Stimulated activated CD8-positive, alpha-beta memory T cell treated with anti-CD3 and anti-CD28 coated beads, Interleukin-2, amount 100 ng/mL, for 1 hour (primary cell): ENCODE results near the gene CGB2.
"Not testable (repeated sequence)": the region's sequence is repeated elsewhere in the genome, so short reads cannot be mapped to it uniquely, and the experiment has no call there.

Source experiments
- DNase-seq, 2 donors: peaks; one replicate each; pipeline ENCODE4 v3.0.0-alpha.2; 2020; ENCODE audit warnings: low read depth in 2 of 2

Gene CGB2

GRCh38 chr19:49010453-49010852, 21.2 kb upstream of the CGB2 start:
- no peak for DNase-seq

- DNase-seq: no peak
These were observed 20.5 kb upstream of the CGB2 start for GRCh38 chr19:49011194-49011593.

GRCh38 chr19:49014123-49014869, 17.4 kb upstream of the CGB2 start:
- no peak for DNase-seq

- DNase-seq: no peak
These were observed 16.8 kb upstream of the CGB2 start for GRCh38 chr19:49014870-49015255.

GRCh38 chr19:49016067-49016839, 15.4 kb upstream of the CGB2 start:
- DNase-seq: no peak

- DNase-seq: no peak
These were observed 14.5 kb upstream of the CGB2 start, which contains the start of gene LHB for GRCh38 chr19:49017041-49017665. LHB (minus strand) TSS chr19:49017091; CDS start chr19:49017081, 10 bp downstream.

GRCh38 chr19:49017666-49018351, 13.9 kb upstream of the CGB2 start:
- peak; percentile 20 to 51 for DNase-seq

GRCh38 chr19:49018388-49019241, 13.1 kb upstream of the CGB2 start:
- not testable (repeated sequence) for DNase-seq

- DNase-seq: peak; percentile 33 to 50
These were observed 12.3 kb upstream of the CGB2 start for GRCh38 chr19:49019242-49019932.

- no peak for DNase-seq
These were observed 11.3 kb upstream of the CGB2 start for GRCh38 chr19:49020342-49020741.

- no peak for DNase-seq
These were observed 10.5 kb upstream of the CGB2 start for GRCh38 chr19:49020931-49021895.

GRCh38 chr19:49022116-49022515, 9.6 kb upstream of the CGB2 start:
- no peak for DNase-seq

- not testable (repeated sequence) for DNase-seq
These were observed 7.5 kb upstream of the CGB2 start, which contains the start of gene CGB3 for GRCh38 chr19:49024233-49024632. CGB3 (minus strand) TSS chr19:49024333; CDS start chr19:49023971, 362 bp downstream.

- not testable (repeated sequence) for DNase-seq
These were observed 6.6 kb upstream of the CGB2 start for GRCh38 chr19:49025088-49025487.

- DNase-seq: not testable (repeated sequence)
These were observed 6.1 kb upstream of the CGB2 start for GRCh38 chr19:49025599-49025998.

GRCh38 chr19:49028686-49029085, 3.0 kb upstream of the CGB2 start:
- not testable (repeated sequence) for DNase-seq

- not testable (repeated sequence) for DNase-seq
These were observed 1.9 kb upstream of the CGB2 start for GRCh38 chr19:49029749-49030148.

- not testable (repeated sequence) for DNase-seq
These were observed 1.4 kb upstream of the CGB2 start for GRCh38 chr19:49030323-49030722.

- DNase-seq: not testable (repeated sequence)
These were observed 5.1 kb downstream of the CGB2 start, which contains the start of gene CGB1 for GRCh38 chr19:49036815-49037214. CGB1 (minus strand) TSS chr19:49036895; CDS start chr19:49036711, 184 bp downstream.
